Dendritic cell treated with granulocyte-macrophage colony-stimulating factor and Interleukin-4, amounts not matched to agents 40 ng/mL and 50 ng/mL, for 4 days (primary cell): Measurements from ENCODE around the gene WDHD1.
A peak's percentile ranks its signal among the peaks of the same experiment; 100 is the strongest.
"Not testable (repeated sequence)": the region's sequence is repeated elsewhere in the genome, so short reads cannot be mapped to it uniquely, and the experiment has no call there.

Experiments
- H3K27ac Mint-ChIP-seq: one replicate; pipeline ENCODE4 v1.8.0; 2022; ENCODE audit warnings: mild to moderate bottlenecking, mixed read lengths
- H3K27me3 Mint-ChIP-seq: one replicate; pipeline ENCODE4 v1.8.0; 2022; ENCODE audit warnings: mild to moderate bottlenecking, mixed read lengths
- H3K36me3 Mint-ChIP-seq: one replicate; pipeline ENCODE4 v1.8.0; 2022; ENCODE audit warnings: low read depth, mixed read lengths
- H3K4me1 Mint-ChIP-seq: one replicate; pipeline ENCODE4 v1.8.0; 2022; ENCODE audit warnings: low read depth, mixed read lengths
- H3K4me3 Mint-ChIP-seq: one replicate; pipeline ENCODE4 v1.8.0; 2022; ENCODE audit warnings: mild to moderate bottlenecking, moderate library complexity, mixed read lengths
- H3K9me3 Mint-ChIP-seq: one replicate; pipeline ENCODE4 v1.8.0; 2022; ENCODE audit warnings: mixed read lengths
- intact Hi-C: fragments of 100-400 bp; cut with micrococcal nuclease; formaldehyde crosslinking; loops from one replicate; pipeline ENCODE4 v1.15.0; 2022

Gene WDHD1

GRCh38 chr14:54899573-54899972 lies 127.3 kb downstream of the WDHD1 start:
- Mint-ChIP-seq H3K9me3 (no peaks in the 10 kb centered on the region), H3K27ac (no peak overlapping the region), H3K36me3 (peaks cover 5% of the 10 kb centered on the region), H3K4me1 (peaks cover 20% of the 10 kb centered on the region), H3K27me3 (no peaks in the 10 kb centered on the region), H3K4me3 (no peak overlapping the region)
- intact Hi-C loops, result no loop called here

DNA sequence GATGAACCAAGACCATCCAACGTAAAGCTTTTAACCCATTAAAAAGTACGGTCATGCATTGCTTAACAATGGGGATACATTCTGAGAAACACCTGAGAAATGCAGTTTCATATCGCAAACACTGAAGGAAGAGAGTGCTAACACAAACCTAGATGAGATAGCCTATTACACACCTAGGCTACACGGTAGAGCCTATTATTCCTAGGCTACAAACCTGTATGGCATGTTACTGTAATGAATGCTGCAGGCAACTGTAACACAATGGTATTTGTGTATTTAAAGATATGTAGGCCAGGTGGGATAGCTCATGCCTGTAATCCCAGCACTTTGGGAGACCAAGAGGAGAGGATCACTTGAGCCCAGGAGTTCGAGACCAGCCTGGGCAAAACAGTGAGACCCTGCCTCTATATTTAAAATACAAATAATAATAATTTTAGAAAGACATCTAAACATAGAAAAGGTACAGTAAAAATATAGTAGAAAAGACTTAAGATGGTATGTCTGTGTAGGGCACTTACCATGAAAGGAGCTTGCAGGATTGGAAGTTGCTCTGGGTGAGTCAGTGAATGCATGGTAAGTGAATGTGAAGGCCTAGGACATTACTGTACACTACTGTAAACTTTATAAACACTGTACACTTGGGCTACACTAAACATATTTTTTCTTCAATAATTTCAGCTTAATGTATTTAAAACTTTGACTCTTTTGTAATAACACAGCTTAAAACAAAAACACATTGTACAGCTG lies 128.9 kb downstream of the WDHD1 start:
- intact Hi-C loops, H3K4me3 Mint-ChIP-seq, H3K27ac Mint-ChIP-seq, H3K9me3 Mint-ChIP-seq, H3K27me3 Mint-ChIP-seq, H3K36me3 Mint-ChIP-seq: not testable (repeated sequence)
- peaks cover 25% of the 10 kb centered on the region for H3K4me1 Mint-ChIP-seq

DNA sequence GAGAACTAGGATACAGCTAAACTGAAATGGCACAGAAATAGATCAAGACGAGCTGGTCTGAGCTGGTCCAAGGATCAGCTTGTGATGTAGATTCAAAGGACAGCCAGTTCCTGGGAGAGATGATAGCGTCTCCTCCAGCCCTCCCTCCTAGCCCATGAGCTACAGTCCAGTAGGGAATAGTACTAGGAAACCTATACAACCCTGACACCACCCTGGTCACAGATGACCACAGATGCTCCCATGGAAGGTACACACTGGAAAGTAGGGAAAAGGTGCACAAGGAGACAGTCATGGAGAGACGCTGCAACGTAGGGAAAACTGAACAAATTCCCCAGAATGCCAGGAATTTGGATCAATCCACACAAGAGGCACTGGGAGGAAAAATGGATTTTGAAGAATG lies 131.2 kb downstream of the WDHD1 start:
- no peak overlapping the region for H3K27ac Mint-ChIP-seq
- H3K4me3 Mint-ChIP-seq, result no peak overlapping the region
- H3K27me3 Mint-ChIP-seq, result no peaks in the 10 kb centered on the region
- H3K9me3 Mint-ChIP-seq, result no peaks in the 10 kb centered on the region
- H3K4me1 Mint-ChIP-seq, result peaks cover 33% of the 10 kb centered on the region
- no peaks in the 10 kb centered on the region for H3K36me3 Mint-ChIP-seq
- intact Hi-C loops, result no loop called here

GRCh38 chr14:54894995-54895394 lies 131.9 kb downstream of the WDHD1 start:
- Mint-ChIP-seq H3K9me3 (no peaks in the 10 kb centered on the region), H3K4me3 (no peak overlapping the region), H3K36me3 (no peaks in the 10 kb centered on the region), H3K27me3 (no peaks in the 10 kb centered on the region), H3K4me1 (peaks cover 36% of the 10 kb centered on the region), H3K27ac (no peak overlapping the region)
- intact Hi-C loops, result loop anchor here (5.0 kb wide), 2 partner anchors 38 to 333 kb away; no protein-coding TSS in a partner anchor

DNA sequence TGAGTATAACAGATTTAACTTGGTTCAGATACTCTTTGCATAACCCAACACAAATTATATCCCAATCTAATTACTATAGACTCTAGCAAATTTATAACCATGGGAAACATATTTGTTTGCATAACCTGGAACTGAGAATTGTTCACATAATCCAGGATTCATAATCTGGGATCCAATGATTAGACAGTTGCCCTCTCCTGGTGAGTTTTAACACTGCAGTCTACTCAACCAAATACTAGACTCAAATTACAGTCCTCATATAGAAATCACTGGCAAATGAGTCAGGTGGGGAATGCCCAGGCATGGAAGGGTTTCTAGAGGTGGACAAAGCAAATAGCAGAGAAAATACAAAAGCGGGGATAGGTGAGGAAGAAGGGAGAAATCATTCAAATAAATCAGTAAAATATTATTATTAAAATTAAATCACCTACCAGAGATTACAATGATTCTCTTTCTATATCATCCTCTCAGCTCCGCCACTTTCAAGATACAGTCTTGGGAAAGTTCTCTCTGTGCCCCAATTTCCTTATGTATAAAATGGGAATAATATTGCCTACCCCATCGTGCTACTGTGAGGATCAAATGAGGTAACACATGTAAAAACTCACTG lies 133.6 kb downstream of the WDHD1 start:
- Mint-ChIP-seq H3K27me3 (no peaks in the 10 kb centered on the region), H3K36me3 (no peaks in the 10 kb centered on the region), H3K9me3 (no peaks in the 10 kb centered on the region), H3K4me3 (no peak overlapping the region), H3K4me1 (peaks cover 40% of the 10 kb centered on the region), H3K27ac (no peak overlapping the region)
- intact Hi-C loops, result loop anchor here (5.0 kb wide), 2 partner anchors 36 to 331 kb away; no protein-coding TSS in a partner anchor

DNA sequence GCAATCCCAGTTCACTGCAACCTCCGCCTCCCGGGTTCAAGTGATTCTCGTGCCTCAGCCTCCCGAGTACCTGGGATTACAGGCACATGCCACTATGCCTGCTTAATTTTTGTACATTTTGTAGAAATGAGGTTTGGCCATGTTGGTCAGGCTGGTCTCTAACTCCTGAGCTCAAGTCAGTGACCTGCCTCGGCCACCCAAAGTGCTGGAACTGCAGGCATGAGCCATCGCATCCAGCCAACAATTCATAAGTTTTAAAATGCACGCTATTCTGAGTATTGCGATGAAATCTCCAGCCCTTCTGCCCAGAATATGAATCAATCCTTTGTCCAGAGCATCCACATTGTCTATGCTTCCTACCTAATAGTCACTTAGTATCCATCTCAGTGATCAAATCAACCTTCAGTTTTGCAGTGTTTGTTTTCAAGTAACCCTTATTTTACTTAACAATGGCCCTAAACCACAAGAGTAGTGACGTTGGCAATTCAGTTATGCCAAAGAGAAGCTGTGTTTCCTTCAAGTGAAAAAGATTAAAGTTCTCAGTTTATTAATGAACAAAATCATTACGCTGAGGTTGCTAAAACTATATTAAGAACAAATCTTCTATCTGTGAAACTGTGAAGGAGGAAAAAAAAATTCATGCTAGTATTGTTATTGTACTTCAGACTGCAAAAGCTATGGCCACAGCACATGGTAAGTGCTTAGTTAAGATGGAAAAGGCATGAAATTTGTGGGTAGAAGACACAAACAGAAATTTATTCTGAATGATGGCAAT lies 135.2 kb downstream of the WDHD1 start:
- Mint-ChIP-seq H3K4me1 (peaks cover 40% of the 10 kb centered on the region), H3K9me3 (no peaks in the 10 kb centered on the region), H3K4me3 (no peak overlapping the region), H3K36me3 (no peaks in the 10 kb centered on the region), H3K27ac (peak overlapping the region; percentile 73), H3K27me3 (no peaks in the 10 kb centered on the region)
- intact Hi-C loops, result loop anchor here (5.0 kb wide), 2 partner anchors 34 to 329 kb away; no protein-coding TSS in a partner anchor

- H3K9me3 Mint-ChIP-seq, result no peaks in the 10 kb centered on the region
- no peaks in the 10 kb centered on the region for H3K36me3 Mint-ChIP-seq
- peak overlapping the region; percentile 73 for H3K27ac Mint-ChIP-seq
- no peaks in the 10 kb centered on the region for H3K27me3 Mint-ChIP-seq
- H3K4me1 Mint-ChIP-seq, result peaks cover 40% of the 10 kb centered on the region
- intact Hi-C loops, result loop anchor here (5.0 kb wide), 2 partner anchors 33 to 328 kb away; no protein-coding TSS in a partner anchor
- H3K4me3 Mint-ChIP-seq, result no peak overlapping the region
Measured at GRCh38 chr14:54890788-54891187, 136.1 kb downstream of the WDHD1 start.

- peak overlapping the region; percentile 73 for H3K27ac Mint-ChIP-seq
Measured at GRCh38 chr14:54889919-54890318, 137.0 kb downstream of the WDHD1 start.

More at GRCh38 chr14:54889919-54890318, 137.0 kb downstream of the WDHD1 start:
- peaks cover 33% of the 10 kb centered on the region for H3K4me1 Mint-ChIP-seq
- no peaks in the 10 kb centered on the region for H3K36me3 Mint-ChIP-seq
- intact Hi-C loops, result loop anchor here (5.0 kb wide), 2 partner anchors 33 to 328 kb away; no protein-coding TSS in a partner anchor
- H3K4me3 Mint-ChIP-seq, result no peak overlapping the region
- no peaks in the 10 kb centered on the region for H3K27me3 Mint-ChIP-seq
- H3K9me3 Mint-ChIP-seq, result no peaks in the 10 kb centered on the region
